ENCODE measurements around the gene KRT222.

DNA sequence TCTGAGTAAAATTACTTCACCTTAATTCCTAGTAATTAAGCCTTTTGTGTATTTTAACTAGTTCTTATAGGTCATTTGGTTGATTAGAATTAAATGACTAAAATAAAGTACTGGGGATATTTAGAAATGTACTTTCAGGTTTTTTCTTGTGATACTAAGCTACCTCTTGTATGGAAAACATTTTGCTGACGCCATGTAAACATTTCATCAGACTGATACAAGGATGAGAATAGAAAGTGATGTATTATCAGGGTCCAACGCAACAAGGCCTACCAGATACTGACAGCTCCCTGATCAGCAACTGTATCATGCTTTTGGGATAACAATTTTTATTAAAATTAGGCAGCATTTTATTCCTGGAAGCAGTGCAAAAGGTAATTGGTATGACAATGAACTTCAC lies 19.0 kb downstream of the KRT222 start:
- TF ChIP-seq, protein P1, sequence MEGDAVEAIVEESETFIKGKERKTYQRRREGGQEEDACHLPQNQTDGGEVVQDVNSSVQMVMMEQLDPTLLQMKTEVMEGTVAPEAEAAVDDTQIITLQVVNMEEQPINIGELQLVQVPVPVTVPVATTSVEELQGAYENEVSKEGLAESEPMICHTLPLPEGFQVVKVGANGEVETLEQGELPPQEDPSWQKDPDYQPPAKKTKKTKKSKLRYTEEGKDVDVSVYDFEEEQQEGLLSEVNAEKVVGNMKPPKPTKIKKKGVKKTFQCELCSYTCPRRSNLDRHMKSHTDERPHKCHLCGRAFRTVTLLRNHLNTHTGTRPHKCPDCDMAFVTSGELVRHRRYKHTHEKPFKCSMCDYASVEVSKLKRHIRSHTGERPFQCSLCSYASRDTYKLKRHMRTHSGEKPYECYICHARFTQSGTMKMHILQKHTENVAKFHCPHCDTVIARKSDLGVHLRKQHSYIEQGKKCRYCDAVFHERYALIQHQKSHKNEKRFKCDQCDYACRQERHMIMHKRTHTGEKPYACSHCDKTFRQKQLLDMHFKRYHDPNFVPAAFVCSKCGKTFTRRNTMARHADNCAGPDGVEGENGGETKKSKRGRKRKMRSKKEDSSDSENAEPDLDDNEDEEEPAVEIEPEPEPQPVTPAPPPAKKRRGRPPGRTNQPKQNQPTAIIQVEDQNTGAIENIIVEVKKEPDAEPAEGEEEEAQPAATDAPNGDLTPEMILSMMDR (IDR thresholded peaks at IDR 0.05; ENCODE audit: insufficient read depth, low read length) = no peak
- TF ChIP-seq, protein P2, sequence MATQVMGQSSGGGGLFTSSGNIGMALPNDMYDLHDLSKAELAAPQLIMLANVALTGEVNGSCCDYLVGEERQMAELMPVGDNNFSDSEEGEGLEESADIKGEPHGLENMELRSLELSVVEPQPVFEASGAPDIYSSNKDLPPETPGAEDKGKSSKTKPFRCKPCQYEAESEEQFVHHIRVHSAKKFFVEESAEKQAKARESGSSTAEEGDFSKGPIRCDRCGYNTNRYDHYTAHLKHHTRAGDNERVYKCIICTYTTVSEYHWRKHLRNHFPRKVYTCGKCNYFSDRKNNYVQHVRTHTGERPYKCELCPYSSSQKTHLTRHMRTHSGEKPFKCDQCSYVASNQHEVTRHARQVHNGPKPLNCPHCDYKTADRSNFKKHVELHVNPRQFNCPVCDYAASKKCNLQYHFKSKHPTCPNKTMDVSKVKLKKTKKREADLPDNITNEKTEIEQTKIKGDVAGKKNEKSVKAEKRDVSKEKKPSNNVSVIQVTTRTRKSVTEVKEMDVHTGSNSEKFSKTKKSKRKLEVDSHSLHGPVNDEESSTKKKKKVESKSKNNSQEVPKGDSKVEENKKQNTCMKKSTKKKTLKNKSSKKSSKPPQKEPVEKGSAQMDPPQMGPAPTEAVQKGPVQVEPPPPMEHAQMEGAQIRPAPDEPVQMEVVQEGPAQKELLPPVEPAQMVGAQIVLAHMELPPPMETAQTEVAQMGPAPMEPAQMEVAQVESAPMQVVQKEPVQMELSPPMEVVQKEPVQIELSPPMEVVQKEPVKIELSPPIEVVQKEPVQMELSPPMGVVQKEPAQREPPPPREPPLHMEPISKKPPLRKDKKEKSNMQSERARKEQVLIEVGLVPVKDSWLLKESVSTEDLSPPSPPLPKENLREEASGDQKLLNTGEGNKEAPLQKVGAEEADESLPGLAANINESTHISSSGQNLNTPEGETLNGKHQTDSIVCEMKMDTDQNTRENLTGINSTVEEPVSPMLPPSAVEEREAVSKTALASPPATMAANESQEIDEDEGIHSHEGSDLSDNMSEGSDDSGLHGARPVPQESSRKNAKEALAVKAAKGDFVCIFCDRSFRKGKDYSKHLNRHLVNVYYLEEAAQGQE (IDR thresholded peaks at IDR 0.05; ENCODE audit: insufficient replicate concordance, low read depth) = no peak
- no peak for TF ChIP-seq POLR2AphosphoS5 (IDR thresholded peaks at IDR 0.05; ENCODE audit: low read depth)
- TF ChIP-seq SPI1 (IDR thresholded peaks at IDR 0.05; ENCODE audit: borderline replicate concordance, low read depth) = no peak
- TF ChIP-seq GABPA (IDR thresholded peaks at IDR 0.05; ENCODE audit: low read depth) = no peak
